GM21528 (cell line): ENCODE data around the gene SESTD1.
"Not testable (repeated sequence)": the region's sequence is repeated elsewhere in the genome, so short reads cannot be mapped to it uniquely, and the experiment has no call there.

ENCODE experiments used
- ATAC-seq: cut with Tn5 transposase; IDR thresholded peaks from one replicate; pipeline ENCODE4 v1.9.1; 2021; ENCODE audit warnings: mild to moderate bottlenecking, moderate library complexity; ENCODE audit not compliant: unreplicated experiment, low FRiP score

SESTD1 gene

GRCh38 chr2:179129574-179130238, 134.9 kb downstream of the SESTD1 start:
- no peak for ATAC-seq

- ATAC-seq: no peak
These were observed 139.2 kb downstream of the SESTD1 start for GRCh38 chr2:179125404-179125803.

GRCh38 chr2:179124282-179124681, 140.3 kb downstream of the SESTD1 start:
- ATAC-seq: no peak

- no peak for ATAC-seq
These were observed 141.4 kb downstream of the SESTD1 start for GRCh38 chr2:179123272-179123662.

GRCh38 chr2:179107737-179108136, 156.9 kb downstream of the SESTD1 start:
- ATAC-seq: peak; percentile 47

GRCh38 chr2:179106676-179107428, 157.8 kb downstream of the SESTD1 start:
- ATAC-seq: peak; percentile 57

- ATAC-seq: no peak
These were observed 158.3 kb downstream of the SESTD1 start for GRCh38 chr2:179106342-179106675.

GRCh38 chr2:179104736-179105135, 159.9 kb downstream of the SESTD1 start:
- no peak for ATAC-seq

- ATAC-seq: no peak
These were observed 166.4 kb downstream of the SESTD1 start for GRCh38 chr2:179098080-179098689.

- ATAC-seq: no peak
These were observed 167.5 kb downstream of the SESTD1 start for GRCh38 chr2:179097131-179097530.

- ATAC-seq: peak; percentile 98
These were observed 168.5 kb downstream of the SESTD1 start for GRCh38 chr2:179096090-179096489.

- not testable (repeated sequence) for ATAC-seq
These were observed 171.7 kb downstream of the SESTD1 start for GRCh38 chr2:179092912-179093311.

GRCh38 chr2:179082697-179083096, 181.9 kb downstream of the SESTD1 start:
- ATAC-seq: no peak

GRCh38 chr2:179081954-179082353, 182.7 kb downstream of the SESTD1 start:
- no peak for ATAC-seq

- ATAC-seq: no peak
These were observed 192.1 kb downstream of the SESTD1 start for GRCh38 chr2:179072527-179072926.

- no peak for ATAC-seq
These were observed 192.7 kb downstream of the SESTD1 start for GRCh38 chr2:179071810-179072355.

GRCh38 chr2:179070895-179071294, 193.7 kb downstream of the SESTD1 start:
- no peak for ATAC-seq

GRCh38 chr2:179069685-179070084, 194.9 kb downstream of the SESTD1 start:
- no peak for ATAC-seq

- ATAC-seq: no peak
These were observed 195.5 kb downstream of the SESTD1 start for GRCh38 chr2:179068991-179069643.

- peak; percentile 90 for ATAC-seq
These were observed 205.5 kb downstream of the SESTD1 start for GRCh38 chr2:179059026-179059700.
